ENCODE results near the gene PRDX6. TPM values are rescaled to one million over a fixed set of nuclear protein-coding genes. Genes with fewer than 3 reads are reported as not detected.
A peak's percentile ranks its signal among the peaks of the same experiment; 100 is the strongest.
"Not testable (repeated sequence)": the region's sequence is repeated elsewhere in the genome, so short reads cannot be mapped to it uniquely, and the experiment has no call there.

The PRDX6 gene
- total RNA-seq, 2 donors from 2014 or later: 102 to 154 TPM

DNA sequence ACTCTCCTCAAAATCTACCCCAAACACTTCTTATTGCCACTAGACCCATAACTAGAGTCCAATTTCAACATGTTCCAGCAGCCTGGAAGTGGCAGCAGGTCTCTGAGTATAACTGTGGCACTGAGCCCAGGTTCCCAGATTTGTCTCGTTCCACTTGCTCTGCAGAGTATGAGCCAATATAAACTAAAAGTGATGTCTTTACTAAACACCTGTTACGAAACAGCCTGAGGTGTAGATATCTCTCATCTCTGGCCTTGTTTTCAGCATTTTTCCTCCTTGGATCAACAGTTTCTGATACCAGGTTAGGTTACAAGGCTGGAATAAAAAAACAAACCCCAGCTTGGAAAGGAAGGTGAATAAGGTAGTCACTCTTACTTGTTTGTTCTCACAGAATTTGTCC lies 25.2 kb upstream of the PRDX6 start:
- no peak overlapping the region for H3K4me3 ChIP-seq
- H3K4me1 ChIP-seq (ENCODE audit: control insufficient read depth in 1 of 2, low read depth in 2 of 2): peaks cover 0 to 10% of the 10 kb centered on the region in 2 donors
- TF ChIP-seq, protein P1, sequence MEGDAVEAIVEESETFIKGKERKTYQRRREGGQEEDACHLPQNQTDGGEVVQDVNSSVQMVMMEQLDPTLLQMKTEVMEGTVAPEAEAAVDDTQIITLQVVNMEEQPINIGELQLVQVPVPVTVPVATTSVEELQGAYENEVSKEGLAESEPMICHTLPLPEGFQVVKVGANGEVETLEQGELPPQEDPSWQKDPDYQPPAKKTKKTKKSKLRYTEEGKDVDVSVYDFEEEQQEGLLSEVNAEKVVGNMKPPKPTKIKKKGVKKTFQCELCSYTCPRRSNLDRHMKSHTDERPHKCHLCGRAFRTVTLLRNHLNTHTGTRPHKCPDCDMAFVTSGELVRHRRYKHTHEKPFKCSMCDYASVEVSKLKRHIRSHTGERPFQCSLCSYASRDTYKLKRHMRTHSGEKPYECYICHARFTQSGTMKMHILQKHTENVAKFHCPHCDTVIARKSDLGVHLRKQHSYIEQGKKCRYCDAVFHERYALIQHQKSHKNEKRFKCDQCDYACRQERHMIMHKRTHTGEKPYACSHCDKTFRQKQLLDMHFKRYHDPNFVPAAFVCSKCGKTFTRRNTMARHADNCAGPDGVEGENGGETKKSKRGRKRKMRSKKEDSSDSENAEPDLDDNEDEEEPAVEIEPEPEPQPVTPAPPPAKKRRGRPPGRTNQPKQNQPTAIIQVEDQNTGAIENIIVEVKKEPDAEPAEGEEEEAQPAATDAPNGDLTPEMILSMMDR (IDR thresholded peaks at IDR 0.05): no peak
- peak overlapping the region in 1 of 2 donors; percentile 17 for H3K27ac ChIP-seq
- ATAC-seq (ENCODE audit: insufficient number of reproducible peaks, low FRiP score, low read depth): no peak
- H3K36me3 ChIP-seq: peaks cover 7% of the 10 kb centered on the region
- DNase-seq (ENCODE audit: low spot score): no peak
- no peaks in the 10 kb centered on the region for H3K27me3 ChIP-seq (replicated peaks; ENCODE audit: insufficient read depth)
- H3K9me3 ChIP-seq: no peaks in the 10 kb centered on the region

DNA sequence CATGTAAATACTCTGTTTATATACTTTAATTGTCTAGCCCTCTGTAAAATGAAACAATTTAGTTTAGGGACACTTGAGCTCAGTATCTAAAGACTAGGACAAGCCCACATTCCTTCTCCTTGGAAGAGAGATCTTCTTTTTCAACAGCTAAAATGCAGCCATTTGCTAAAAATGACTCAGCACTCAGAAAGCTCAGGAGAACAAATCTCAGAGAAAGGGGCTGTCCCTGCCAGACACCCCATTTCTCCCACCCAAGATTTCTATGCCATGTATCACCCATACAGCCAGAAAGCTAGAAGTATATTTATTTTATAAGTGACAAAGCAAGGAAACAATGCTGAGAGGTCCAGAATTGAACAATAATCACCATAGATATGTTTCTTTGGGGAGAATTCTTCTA lies 23.2 kb upstream of the PRDX6 start:
- ATAC-seq (ENCODE audit: insufficient number of reproducible peaks, low FRiP score, low read depth) (no peak), DNase-seq (ENCODE audit: low spot score) (no peak)
- Histone ChIP-seq H3K36me3 (peaks cover 7% of the 10 kb centered on the region), H3K27me3 (replicated peaks; ENCODE audit: insufficient read depth) (no peaks in the 10 kb centered on the region), H3K27ac (no peak overlapping the region), H3K9me3 (no peaks in the 10 kb centered on the region), H3K4me1 (ENCODE audit: control insufficient read depth in 1 of 2, low read depth in 2 of 2) (peaks cover 0 to 10% of the 10 kb centered on the region in 2 donors), H3K4me3 (no peak overlapping the region)
- TF ChIP-seq, protein P1 (IDR thresholded peaks at IDR 0.05): no peak

DNA sequence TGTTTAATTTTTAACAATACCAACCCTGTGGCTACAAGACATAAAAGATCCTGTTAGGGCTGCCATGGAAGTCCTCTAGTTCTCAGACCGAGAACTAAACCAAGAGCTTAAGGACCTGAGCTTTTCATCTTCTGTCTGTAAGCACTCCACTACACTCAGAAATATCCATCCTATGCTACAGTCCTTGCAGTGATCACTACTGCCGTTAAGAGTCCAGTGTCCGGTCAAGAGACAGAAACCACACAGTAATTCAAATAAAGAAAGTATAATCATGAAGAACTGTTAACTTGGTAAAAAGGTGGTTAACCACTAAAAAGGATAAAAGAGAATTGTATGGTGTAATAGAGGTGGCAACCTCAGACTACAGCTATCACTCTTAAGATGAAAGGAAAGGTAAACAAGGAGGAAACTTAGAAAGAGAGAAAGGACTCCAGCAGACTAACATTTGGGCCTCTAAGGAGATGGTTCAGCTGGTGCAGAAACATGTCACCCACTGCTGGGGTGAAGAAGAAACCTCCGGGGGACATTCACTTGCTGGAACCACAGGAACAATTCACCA lies 22.1 kb upstream of the PRDX6 start:
- no peaks in the 10 kb centered on the region for H3K9me3 ChIP-seq
- no peaks in the 10 kb centered on the region for H3K27me3 ChIP-seq (replicated peaks; ENCODE audit: insufficient read depth)
- DNase-seq (ENCODE audit: low spot score): no peak
- H3K36me3 ChIP-seq: peaks cover 9% of the 10 kb centered on the region
- H3K4me1 ChIP-seq (ENCODE audit: control insufficient read depth in 1 of 2, low read depth in 2 of 2): peaks cover 0 to 10% of the 10 kb centered on the region in 2 donors
- no peak for ATAC-seq (ENCODE audit: insufficient number of reproducible peaks, low FRiP score, low read depth)
- H3K27ac ChIP-seq: no peak overlapping the region
- TF ChIP-seq, protein P1 (IDR thresholded peaks at IDR 0.05): no peak
- no peak overlapping the region for H3K4me3 ChIP-seq

DNA sequence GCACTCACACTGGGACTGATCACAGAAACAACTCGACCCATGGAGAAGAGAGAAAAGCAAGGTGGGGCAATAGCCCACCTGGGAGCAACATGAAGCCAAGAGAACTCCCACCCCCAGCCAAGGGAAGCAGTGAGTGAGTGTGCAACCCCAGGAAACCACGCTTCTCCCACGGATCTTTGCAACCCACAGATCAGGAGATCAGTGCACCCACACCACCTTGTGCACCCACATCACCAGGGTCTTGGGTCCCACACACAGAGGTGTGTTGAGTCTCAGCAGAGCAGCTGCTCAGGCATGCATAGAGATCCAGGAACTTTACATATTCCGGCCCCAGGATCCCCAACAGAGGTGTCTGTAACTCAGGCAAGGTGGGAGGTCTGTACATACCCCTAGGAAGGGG lies 17.2 kb upstream of the PRDX6 start:
- ATAC-seq (ENCODE audit: insufficient number of reproducible peaks, low FRiP score, low read depth) (no peak), DNase-seq (ENCODE audit: low spot score) (no peak)
- TF ChIP-seq, protein P1 (IDR thresholded peaks at IDR 0.05): no peak
- Histone ChIP-seq H3K36me3 (peaks cover 19% of the 10 kb centered on the region), H3K27me3 (replicated peaks; ENCODE audit: insufficient read depth) (no peaks in the 10 kb centered on the region), H3K4me1 (ENCODE audit: control insufficient read depth in 1 of 2, low read depth in 2 of 2) (no peaks in the 10 kb centered on the region), H3K9me3 (no peaks in the 10 kb centered on the region), H3K27ac (no peak overlapping the region), H3K4me3 (no peak overlapping the region)

DNA sequence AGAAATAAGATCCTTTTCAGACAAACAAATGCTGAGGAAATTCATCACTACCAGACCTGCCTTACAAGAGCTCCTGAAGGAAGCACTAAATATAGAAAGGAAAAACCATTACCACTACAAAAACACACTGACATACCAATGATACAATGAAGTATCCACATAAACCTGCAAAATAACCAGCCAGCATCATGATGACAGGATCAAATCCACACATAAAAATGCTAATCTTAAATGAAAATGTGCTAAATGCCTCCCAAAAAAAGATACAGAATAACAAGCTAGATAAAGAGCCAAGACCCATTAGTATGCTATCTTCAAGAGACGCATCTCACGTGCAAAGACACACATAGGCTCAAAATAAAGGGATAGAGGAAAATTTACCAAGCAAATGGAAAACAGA lies 14.5 kb upstream of the PRDX6 start:
- H3K27me3 ChIP-seq (replicated peaks; ENCODE audit: insufficient read depth); H3K4me1 ChIP-seq (ENCODE audit: control insufficient read depth in 1 of 2, low read depth in 2 of 2); ATAC-seq (ENCODE audit: insufficient number of reproducible peaks, low FRiP score, low read depth): not testable (repeated sequence)

DNA sequence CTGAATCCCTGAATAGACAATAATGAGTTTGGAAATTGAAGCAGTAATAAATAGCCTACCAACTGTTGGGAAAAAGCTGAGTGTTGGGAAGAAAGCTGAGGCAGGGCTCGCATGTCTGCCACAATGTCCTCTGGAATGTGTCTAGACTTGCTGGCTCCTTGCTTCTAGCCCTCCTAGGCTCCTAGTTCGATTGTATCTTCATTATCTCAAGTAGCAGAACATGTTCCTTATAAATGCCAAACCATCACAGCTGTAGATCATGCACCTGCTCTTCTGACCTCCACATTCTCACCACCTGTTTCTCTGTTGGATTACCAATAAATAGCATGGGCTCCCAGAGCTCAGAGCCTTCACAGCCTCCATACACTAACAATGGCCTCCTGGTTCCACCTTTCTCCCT lies 12.9 kb upstream of the PRDX6 start:
- not testable (repeated sequence) for DNase-seq (ENCODE audit: low spot score); H3K9me3 ChIP-seq; ATAC-seq (ENCODE audit: insufficient number of reproducible peaks, low FRiP score, low read depth); H3K4me3 ChIP-seq; H3K27ac ChIP-seq; H3K4me1 ChIP-seq (ENCODE audit: control insufficient read depth in 1 of 2, low read depth in 2 of 2); H3K27me3 ChIP-seq (replicated peaks; ENCODE audit: insufficient read depth)
- H3K36me3 ChIP-seq: peaks cover 17% of the 10 kb centered on the region

More for the DNA sequence above, 14.5 kb upstream of the PRDX6 start:
- peaks cover 17% of the 10 kb centered on the region for H3K36me3 ChIP-seq
- not testable (repeated sequence) for DNase-seq (ENCODE audit: low spot score); H3K9me3 ChIP-seq; H3K27ac ChIP-seq; H3K4me3 ChIP-seq

Measured in thoracic aorta (tissue), 2 donors.